ENCODE data around the gene TRAPPC3. TPM values are rescaled to one million over a fixed set of nuclear protein-coding genes. Genes with fewer than 3 reads are reported as not detected.

Gene TRAPPC3
- total and polyA plus RNA-seq, 2 experiments from 2014 or later, result 45.6 to 55.9 TPM

- H3K9me2 ChIP-seq (ENCODE audit: insufficient read depth), result no peaks in the 10 kb centered on the region
- no peak overlapping the region for H3K27ac ChIP-seq (ENCODE audit: low read depth)
- H3K4me1 ChIP-seq (ENCODE audit: insufficient read depth), result peaks cover 6% of the 10 kb centered on the region
- peak overlapping the region; percentile 84; the same call in 1 of the 2 replicates for H2AFZ ChIP-seq
- no peaks in the 10 kb centered on the region for H4K20me1 ChIP-seq (replicated peaks; ENCODE audit: insufficient read depth)
- Mint-ChIP-seq H3K9me3 (no peaks in the 10 kb centered on the region), H3K4me1 (peaks cover 17% of the 10 kb centered on the region), H3K36me3 (ENCODE audit: low read depth) (peaks cover 26% of the 10 kb centered on the region), H3K27ac (peak overlapping the region; percentile 81), H3K27me3 (ENCODE audit: insufficient read depth, low read depth, poor library complexity) (peaks cover 3% of the 10 kb centered on the region), H3K4me3 (no peak overlapping the region; the same call in 2 of the 3 replicates)
- ATAC-seq (peak; percentile 84), DNase-seq (ENCODE audit: low spot score) (peak; percentile 84)
- H3K36me3 ChIP-seq (ENCODE audit: insufficient read depth), result peaks cover 13% of the 10 kb centered on the region; the same call in 1 of the 2 replicates
- 0 out of 2 replicates have a peak, but pooled peaks cover 16% of the 10 kb centered on the region for H3F3A ChIP-seq (replicated peaks; ENCODE audit: low read depth)
- TF ChIP-seq CTCF (conservative IDR thresholded peaks at IDR 0.05; ENCODE audit: low read depth in 2 of 2) (peak; percentile 48 to 66), ZNF114 (CRISPR knock-in tag; IDR thresholded peaks at IDR 0.05) (no peak)
- no peak overlapping the region for H3K4me2 ChIP-seq
- no peaks in the 10 kb centered on the region for H3K27me3 ChIP-seq (ENCODE audit: insufficient read depth)
- H3K4me3 ChIP-seq, result no peak overlapping the region
- no peaks in the 10 kb centered on the region for H3K79me2 ChIP-seq (replicated peaks; ENCODE audit: insufficient read depth)
These were observed 52.5 kb downstream of the TRAPPC3 start for GRCh38 chr1:36096500-36097432.

GRCh38 chr1:36095760-36096405 is 53.4 kb downstream of the TRAPPC3 start:
- Histone ChIP-seq H3K9me2 (ENCODE audit: insufficient read depth) (no peaks in the 10 kb centered on the region), H3K27me3 (ENCODE audit: insufficient read depth) (no peaks in the 10 kb centered on the region), H3F3A (replicated peaks; ENCODE audit: low read depth) (0 out of 2 replicates have a peak, but pooled peaks cover 16% of the 10 kb centered on the region), H3K4me2 (no peak overlapping the region), H3K27ac (ENCODE audit: low read depth) (no peak overlapping the region), H4K20me1 (replicated peaks; ENCODE audit: insufficient read depth) (no peaks in the 10 kb centered on the region), H3K79me2 (replicated peaks; ENCODE audit: insufficient read depth) (no peaks in the 10 kb centered on the region), H3K4me3 (no peak overlapping the region), H3K36me3 (ENCODE audit: insufficient read depth) (peaks cover 13% of the 10 kb centered on the region; the same call in 1 of the 2 replicates), H3K4me1 (ENCODE audit: insufficient read depth) (peaks cover 6% of the 10 kb centered on the region), H2AFZ (no peak overlapping the region)
- Mint-ChIP-seq H3K4me1 (peaks cover 17% of the 10 kb centered on the region), H3K27me3 (ENCODE audit: insufficient read depth, low read depth, poor library complexity) (peaks cover 3% of the 10 kb centered on the region), H3K9me3 (no peaks in the 10 kb centered on the region), H3K4me3 (no peak overlapping the region), H3K36me3 (ENCODE audit: low read depth) (peaks cover 26% of the 10 kb centered on the region), H3K27ac (no peak overlapping the region)
- DNase-seq (ENCODE audit: low spot score), result no peak
- ATAC-seq, result no peak
- TF ChIP-seq CREB1 (CRISPR knock-in tag; IDR thresholded peaks at IDR 0.05; ENCODE audit: low read depth), result no peak
- no peak for TF ChIP-seq STAT1 (IDR thresholded peaks at IDR 0.05; ENCODE audit: unreplicated experiment)
- no peak for TF ChIP-seq EZH2phosphoT487 (IDR thresholded peaks at IDR 0.05; ENCODE audit: unreplicated experiment)
- no peak for TF ChIP-seq POLR2AphosphoS5 (IDR thresholded peaks at IDR 0.05; ENCODE audit: low read depth)
- TF ChIP-seq ZNF462 (CRISPR knock-in tag; IDR thresholded peaks at IDR 0.05), result no peak
- no peak for TF ChIP-seq CTCF (conservative IDR thresholded peaks at IDR 0.05; ENCODE audit: low read depth in 2 of 2)
- no peak for TF ChIP-seq ZNF114 (CRISPR knock-in tag; IDR thresholded peaks at IDR 0.05)
